ENCODE measurements around the gene NRG2. TPM values are rescaled to one million over a fixed set of nuclear protein-coding genes. Genes with fewer than 3 reads are reported as not detected.

Gene NRG2
- total and polyA plus RNA-seq, 12 donors, result 0.64 to 6.6 (median 2.9) TPM

DNA sequence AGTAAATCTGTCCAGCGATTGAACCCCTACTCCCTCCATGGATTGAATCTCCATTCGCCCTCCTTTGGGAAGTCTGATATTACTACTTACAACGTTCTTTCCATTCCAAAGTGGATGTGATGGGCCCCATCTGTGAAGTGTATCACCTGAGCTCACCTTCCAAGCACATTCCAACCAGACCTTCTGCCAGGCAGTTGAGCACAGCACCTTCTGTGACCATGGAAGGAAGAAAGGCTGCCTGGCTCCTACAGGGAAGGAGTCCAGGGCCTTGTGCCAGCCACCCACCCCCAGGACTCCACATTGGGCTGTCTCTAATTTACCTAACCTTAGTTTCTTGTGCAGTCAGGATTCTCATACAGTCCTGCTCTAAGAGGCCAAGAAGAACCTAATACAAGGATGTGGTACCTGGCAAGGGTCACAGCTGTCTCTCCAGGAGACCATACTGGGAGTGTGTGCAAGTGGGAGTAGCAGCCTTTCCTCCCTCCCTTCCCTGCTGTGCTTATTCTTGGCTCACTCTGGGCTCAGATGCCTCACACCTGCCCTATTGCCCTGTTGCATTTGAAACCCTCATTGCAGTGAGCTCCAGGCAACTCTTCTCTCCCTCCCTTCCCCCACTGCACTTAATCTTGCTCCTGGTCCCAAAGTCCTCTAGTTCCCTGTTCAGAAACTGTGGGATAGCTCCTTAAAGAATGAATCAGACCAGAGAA, 116.1 kb downstream of the NRG2 start:
- no peak overlapping the region for H3K4me3 ChIP-seq
- no peak overlapping the region for H3K27ac ChIP-seq
- H3K36me3 ChIP-seq, result no peaks in the 10 kb centered on the region
- no peak for DNase-seq
- intact Hi-C loops (cut with DNase I), result no loop called here
- no peaks in the 10 kb centered on the region for H3K4me1 ChIP-seq
- no peaks in the 10 kb centered on the region for H3K9me3 ChIP-seq
- no peak for ATAC-seq
- TF ChIP-seq, protein P1, sequence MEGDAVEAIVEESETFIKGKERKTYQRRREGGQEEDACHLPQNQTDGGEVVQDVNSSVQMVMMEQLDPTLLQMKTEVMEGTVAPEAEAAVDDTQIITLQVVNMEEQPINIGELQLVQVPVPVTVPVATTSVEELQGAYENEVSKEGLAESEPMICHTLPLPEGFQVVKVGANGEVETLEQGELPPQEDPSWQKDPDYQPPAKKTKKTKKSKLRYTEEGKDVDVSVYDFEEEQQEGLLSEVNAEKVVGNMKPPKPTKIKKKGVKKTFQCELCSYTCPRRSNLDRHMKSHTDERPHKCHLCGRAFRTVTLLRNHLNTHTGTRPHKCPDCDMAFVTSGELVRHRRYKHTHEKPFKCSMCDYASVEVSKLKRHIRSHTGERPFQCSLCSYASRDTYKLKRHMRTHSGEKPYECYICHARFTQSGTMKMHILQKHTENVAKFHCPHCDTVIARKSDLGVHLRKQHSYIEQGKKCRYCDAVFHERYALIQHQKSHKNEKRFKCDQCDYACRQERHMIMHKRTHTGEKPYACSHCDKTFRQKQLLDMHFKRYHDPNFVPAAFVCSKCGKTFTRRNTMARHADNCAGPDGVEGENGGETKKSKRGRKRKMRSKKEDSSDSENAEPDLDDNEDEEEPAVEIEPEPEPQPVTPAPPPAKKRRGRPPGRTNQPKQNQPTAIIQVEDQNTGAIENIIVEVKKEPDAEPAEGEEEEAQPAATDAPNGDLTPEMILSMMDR (IDR thresholded peaks at IDR 0.05), result no peak
- no peaks in the 10 kb centered on the region for H3K27me3 ChIP-seq
- WGBS, 2 donors, result 88 to 90% methylated on average over 3 of the region's 3 CpGs

DNA sequence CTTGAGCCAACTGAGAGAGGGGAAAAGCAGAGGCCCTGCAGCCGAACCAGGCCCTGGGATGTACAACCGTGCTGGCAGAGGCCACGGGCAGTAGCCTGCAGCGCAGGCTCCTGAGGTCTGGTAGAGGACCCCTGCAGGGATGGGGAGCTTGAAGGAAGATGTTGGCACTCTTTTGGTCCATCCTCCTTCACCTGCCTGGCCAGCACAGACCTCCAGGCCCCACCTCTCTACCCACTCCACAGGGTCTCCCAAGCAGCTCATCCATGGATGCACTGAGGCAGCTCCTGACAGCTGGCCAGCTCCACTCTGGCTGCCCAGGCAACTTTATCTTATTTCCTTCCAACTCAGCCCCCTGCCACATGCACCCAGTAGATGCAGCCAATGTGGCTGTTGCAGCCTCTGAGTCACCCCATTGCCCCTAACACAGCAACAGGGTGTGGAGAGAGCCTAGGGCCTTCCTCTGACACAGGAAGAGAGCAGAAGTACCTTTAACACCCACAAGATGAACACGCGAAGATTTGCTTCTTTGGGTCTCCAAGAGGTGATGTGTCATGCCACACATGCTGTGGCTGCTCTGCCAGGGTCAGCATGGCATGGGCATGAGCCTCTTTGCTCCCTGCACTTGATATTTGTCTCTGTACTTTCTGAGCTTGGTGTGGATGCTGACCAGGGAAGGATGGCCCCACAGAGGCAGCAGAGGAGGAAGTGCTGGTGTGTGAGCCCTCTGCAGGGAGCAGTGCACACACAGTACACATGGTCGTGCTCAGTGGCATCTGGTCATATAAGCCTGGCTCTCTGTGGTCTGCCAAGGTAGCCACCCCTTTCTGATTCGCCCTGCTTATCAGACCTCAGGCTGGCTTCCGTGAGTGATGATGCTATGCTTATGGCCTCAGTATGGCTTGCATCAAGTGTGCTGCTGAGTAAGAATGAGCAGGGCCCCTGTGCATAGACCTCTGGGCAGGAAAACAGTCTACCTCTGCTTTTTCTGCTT, 117.2 kb downstream of the NRG2 start:
- Histone ChIP-seq H3K36me3 (no peaks in the 10 kb centered on the region), H3K4me1 (no peaks in the 10 kb centered on the region), H3K27me3 (no peaks in the 10 kb centered on the region), H3K27ac (no peak overlapping the region), H3K9me3 (no peaks in the 10 kb centered on the region), H3K4me3 (no peak overlapping the region)
- DNase-seq (no peak), ATAC-seq (peak in 1 of 8 donors; percentile 53)
- intact Hi-C loops (cut with DNase I), result no loop called here
- TF ChIP-seq, protein P1 (IDR thresholded peaks at IDR 0.05), result no peak
- WGBS, 2 donors, result 80% methylated on average over 9 of the region's 9 CpGs

DNA sequence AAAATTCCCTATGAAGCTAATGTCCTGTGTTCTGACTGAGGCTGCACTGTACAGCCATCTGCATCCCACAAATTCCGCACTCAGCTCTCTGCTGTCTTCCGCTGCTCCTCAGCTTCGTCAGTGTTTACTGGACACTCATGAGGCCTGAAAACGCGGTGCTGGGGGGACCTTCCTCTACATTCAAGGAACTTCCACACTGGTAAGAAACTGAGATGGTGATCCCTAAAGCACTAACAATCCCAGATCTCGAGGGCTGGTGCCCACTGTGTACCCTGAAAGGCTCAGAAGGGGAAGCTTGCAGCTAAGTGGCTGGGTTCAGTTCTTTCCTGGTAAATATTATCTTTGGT, 117.9 kb downstream of the NRG2 start:
- TF ChIP-seq, protein P1 (IDR thresholded peaks at IDR 0.05), result no peak
- Histone ChIP-seq H3K36me3 (no peaks in the 10 kb centered on the region), H3K4me1 (no peaks in the 10 kb centered on the region), H3K27me3 (no peaks in the 10 kb centered on the region), H3K9me3 (no peaks in the 10 kb centered on the region), H3K4me3 (no peak overlapping the region), H3K27ac (no peak overlapping the region)
- 88 to 89% methylated on average over 6 of the region's 6 CpGs for WGBS, 2 donors
- ATAC-seq (no peak), DNase-seq (no peak)
- intact Hi-C loops (cut with DNase I), result no loop called here

DNA sequence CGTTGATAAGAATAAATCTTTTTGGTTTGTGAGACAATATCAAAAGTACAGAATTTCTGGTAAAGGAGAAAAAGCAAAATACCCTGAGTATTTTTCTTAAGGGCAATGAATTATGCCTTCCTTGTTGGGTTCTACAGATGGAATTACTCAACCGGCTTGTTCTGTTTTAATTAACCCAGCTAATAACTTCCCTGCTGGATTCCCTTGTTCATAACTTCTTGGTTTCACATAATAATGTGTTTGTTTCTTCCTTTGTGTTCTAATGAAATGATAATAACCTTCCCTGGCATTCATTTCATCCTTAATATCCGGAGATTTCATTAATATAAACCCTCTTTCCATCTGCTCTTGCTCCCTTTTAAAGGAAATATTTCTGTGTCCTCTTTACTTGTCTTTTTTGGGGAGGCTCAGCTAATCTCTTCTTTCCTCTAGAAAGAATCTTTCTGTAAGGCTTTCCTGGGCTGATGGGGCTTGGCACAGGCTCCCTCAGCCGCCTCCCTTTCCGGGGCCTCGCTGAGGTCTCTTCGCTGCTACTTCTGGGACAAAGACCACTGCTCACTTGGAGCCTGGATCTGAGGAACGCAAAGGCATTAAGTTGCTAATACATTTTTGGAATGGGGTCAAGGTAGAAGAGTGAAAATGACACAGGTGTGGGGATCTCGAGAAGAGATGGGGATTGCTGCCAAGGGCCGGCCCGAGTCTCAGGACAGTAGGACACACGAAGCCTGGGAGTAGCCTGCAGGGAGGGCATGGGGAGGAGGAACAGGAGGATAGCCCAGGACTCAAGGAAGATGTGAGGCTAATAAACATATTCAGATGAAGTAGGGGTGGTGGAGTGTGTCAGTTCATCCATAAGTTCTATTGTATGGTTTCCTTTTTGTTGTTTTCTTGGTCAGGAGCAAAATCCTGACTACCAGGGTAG, 118.5 kb downstream of the NRG2 start:
- no peaks in the 10 kb centered on the region for H3K27me3 ChIP-seq
- H3K4me1 ChIP-seq, result no peaks in the 10 kb centered on the region
- intact Hi-C loops (cut with DNase I), result no loop called here
- ATAC-seq (no peak), DNase-seq (no peak)
- H3K27ac ChIP-seq, result no peak overlapping the region
- WGBS, 2 donors, result 78 to 80% methylated on average over 12 of the region's 12 CpGs
- H3K9me3 ChIP-seq, result no peaks in the 10 kb centered on the region
- no peaks in the 10 kb centered on the region for H3K36me3 ChIP-seq
- H3K4me3 ChIP-seq, result no peak overlapping the region
- TF ChIP-seq, protein P1 (IDR thresholded peaks at IDR 0.05), result no peak

Measured in heart right ventricle (tissue), 16 donors.